GM12892 (cell line): ENCODE measurements around the gene DRD5.

Experiments
- POLR2A ChIP-seq: IDR thresholded peaks from 2 replicates; pipeline ENCODE4 v1.6.1; 2011; ENCODE audit warnings: low read depth, low read length, control low read depth
- POLR2AphosphoS5 ChIP-seq: IDR thresholded peaks from 2 replicates; pipeline ENCODE4 v1.6.1; 2011; ENCODE audit warnings: low read depth, low read length, control low read depth

- no peak for TF ChIP-seq POLR2AphosphoS5
- TF ChIP-seq POLR2A: no peak
These were observed 19.4 kb downstream of the DRD5 start for GRCh38 chr4:9800848-9801247.
